NCI-H2196 (cell line): Measurements from ENCODE around the gene JTB.

ENCODE experiments used
- DNase-seq: peaks from one replicate; lab custom pipeline; 2025; ENCODE audit not compliant: unreplicated experiment; lab: John Stamatoyannopoulos, UW

The JTB gene

GRCh38 chr1:153933955-153934354 is 43.5 kb downstream of the JTB start:
- DNase-seq = no peak

- no peak for DNase-seq
These were observed 44.0 kb downstream of the JTB start for GRCh38 chr1:153933430-153933829.

- DNase-seq = no peak
These were observed 45.0 kb downstream of the JTB start for GRCh38 chr1:153932156-153933131.

GRCh38 chr1:153929981-153930948 is 47.2 kb downstream of the JTB start:
- no peak for DNase-seq

- DNase-seq = no peak
These were observed 48.0 kb downstream of the JTB start for GRCh38 chr1:153929426-153929825.

- DNase-seq = no peak
These were observed 48.6 kb downstream of the JTB start for GRCh38 chr1:153928791-153929341.

- no peak for DNase-seq
These were observed 49.2 kb downstream of the JTB start for GRCh38 chr1:153928245-153928644.

GRCh38 chr1:153926405-153926804 is 51.1 kb downstream of the JTB start:
- no peak for DNase-seq
